Inflammatory macrophage (primary cell): ENCODE measurements around the gene PODXL.
A peak's percentile ranks its signal among the peaks of the same experiment; 100 is the strongest.
"Not testable (repeated sequence)": the region's sequence is repeated elsewhere in the genome, so short reads cannot be mapped to it uniquely, and the experiment has no call there.

Source experiments
- DNase-seq, 2 donors: peaks; one replicate each; pipeline ENCODE4 v3.0.0-alpha.2; 2020 to 2022

PODXL gene

DNA sequence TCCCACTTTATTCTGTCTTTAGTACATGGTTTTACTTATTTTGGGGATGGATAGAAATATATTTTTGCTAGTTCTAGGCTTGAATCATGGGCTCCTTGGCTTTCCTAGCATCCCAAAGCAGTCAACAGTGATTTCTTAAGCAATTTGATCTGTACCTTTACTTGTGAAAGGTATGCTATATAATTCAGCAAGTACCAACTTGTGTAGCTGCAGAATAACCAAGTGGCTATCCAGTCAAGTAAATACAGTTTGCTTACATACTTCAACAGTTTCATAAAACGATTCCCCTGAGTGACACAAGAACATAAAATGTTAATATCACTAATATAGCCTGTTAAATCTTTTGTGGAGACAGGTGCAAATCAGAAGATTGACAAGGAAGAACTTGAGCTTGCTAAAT lies 67.2 kb downstream of the PODXL start:
- DNase-seq, result no peak

DNA sequence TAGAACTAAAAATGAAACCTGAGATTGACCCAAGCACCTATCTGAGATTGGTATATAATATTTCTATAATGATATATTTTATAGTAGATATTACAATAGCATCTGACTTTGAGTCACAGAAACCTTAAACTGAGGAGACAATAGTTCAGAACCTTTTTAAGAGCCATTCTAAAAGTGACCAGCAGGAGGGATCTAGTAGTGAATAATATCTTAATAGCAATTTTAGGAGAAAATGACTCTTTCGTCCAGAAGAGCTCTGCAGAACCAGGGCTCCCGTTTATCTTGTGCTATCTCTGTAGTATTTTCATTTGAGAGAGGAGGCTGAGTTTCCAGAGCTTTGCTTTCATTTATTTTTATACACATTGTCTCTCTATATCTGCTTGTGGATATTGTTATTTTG lies 68.1 kb downstream of the PODXL start:
- no peak for DNase-seq

GRCh38 chr7:131487217-131487616 lies 69.2 kb downstream of the PODXL start:
- no peak for DNase-seq

DNA sequence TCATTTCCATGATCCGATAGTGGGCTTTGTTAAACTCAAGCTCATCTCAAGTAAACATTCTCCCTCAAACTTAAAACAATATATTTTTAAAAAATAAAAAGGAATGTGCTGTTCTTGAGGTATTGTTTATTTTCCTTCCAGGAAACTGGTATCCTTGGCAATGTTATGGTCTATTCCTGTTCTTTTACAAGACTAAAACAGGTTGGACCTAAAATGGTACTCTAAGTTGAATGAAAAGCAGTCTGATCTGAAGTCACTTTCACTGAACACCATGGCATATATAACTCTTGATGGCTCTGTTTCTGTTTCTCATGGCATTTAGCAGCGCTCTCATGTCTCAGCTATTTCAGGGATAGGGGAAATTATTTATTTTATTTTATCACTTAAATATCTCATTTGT lies 70.1 kb downstream of the PODXL start:
- no peak for DNase-seq

GRCh38 chr7:131483586-131483985 lies 72.8 kb downstream of the PODXL start:
- no peak for DNase-seq

- no peak for DNase-seq
Observed at GRCh38 chr7:131482800-131483199, 73.6 kb downstream of the PODXL start.

DNA sequence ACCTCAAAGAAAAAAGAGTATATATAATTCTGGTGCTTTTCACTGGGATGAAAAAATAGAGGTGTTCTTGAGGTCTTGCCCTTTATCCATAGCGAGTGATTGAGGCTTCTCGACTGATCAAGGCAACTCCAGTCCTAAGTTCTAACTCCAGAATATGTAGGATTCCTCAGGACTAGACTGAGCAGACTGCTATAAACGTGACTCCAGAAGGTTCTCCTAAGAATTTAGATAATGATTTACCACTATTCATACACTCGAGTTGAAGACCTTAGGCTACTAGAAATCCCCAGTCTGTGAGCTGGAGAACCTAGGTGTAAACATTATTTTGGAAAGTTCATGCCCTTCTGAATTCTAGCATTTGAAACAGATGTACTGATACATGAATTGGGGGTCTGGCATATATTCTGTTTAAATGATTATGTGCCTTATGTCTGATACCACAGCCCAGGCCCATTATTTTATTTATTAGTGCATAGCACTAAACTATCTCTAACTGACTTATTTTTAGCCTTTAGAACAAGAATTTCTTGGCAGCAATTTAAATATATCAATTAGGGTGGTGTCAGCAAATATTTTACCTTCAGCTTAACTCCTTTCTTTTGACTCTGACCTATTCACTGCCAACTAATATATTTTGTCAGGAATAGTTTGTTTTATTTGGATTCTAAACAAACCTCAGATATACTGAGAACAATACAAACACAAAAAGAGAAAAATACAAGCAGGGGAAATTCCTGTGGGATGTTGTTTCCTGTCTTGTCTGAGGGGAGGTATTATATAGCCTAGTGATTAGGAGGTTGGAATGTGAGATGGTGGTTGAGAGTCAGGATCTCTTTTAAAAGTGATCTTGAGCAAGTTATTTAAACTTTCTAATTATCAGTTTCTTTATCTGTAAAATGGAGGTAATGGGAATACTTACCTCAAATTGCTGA lies 75.8 kb downstream of the PODXL start:
- DNase-seq, result no peak

DNA sequence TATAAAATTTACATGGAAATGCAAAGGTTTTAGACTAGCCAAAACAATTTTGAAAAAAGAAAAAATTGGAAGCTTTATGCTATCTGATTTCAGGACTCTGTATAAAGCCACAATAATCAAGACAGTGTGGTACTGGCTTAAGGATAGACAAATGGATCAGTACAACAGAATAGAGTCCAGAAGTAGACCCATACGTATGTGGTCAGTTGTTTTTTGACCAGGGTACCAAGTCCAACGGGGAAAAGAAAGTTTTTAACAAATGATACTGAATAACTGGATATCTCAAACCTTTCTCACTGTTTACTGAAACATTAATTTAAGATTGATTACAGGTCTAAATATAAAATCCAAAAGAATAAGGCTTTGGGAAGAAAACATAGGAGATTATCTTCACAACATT lies 79.7 kb downstream of the PODXL start:
- no peak for DNase-seq

GRCh38 chr7:131471250-131472004 lies 85.0 kb downstream of the PODXL start:
- peak in 1 of 2 donors; percentile 19 for DNase-seq

- DNase-seq, result no peak
Observed at GRCh38 chr7:131467788-131468187, 88.6 kb downstream of the PODXL start.

GRCh38 chr7:131466735-131467365 lies 89.6 kb downstream of the PODXL start:
- DNase-seq, result no peak

- not testable (repeated sequence) for DNase-seq
Observed at GRCh38 chr7:131462715-131463114, 93.7 kb downstream of the PODXL start.

- DNase-seq, result no peak
Observed at GRCh38 chr7:131462059-131462458, 94.4 kb downstream of the PODXL start.

- no peak for DNase-seq
Observed at GRCh38 chr7:131459256-131459655, 97.2 kb downstream of the PODXL start.

DNA sequence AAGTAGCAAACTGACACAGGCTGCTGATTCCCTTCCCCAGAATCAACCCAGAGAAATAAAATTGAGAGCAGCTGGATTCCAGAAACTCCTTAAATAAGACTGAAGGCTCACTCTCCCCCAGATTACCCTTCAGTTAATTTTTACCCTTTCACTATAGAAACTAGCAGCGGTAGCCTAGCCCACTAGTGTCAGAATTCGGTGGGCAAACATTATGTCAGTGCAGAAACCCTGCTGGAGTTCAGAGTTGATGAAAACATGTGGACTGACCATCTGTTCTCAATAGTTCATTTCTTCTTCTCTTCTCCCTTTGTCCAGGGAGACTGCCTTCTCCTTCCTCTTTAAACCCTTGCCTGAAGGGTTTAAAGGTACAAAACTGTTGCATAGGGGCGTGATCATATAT lies 100.1 kb downstream of the PODXL start:
- no peak for DNase-seq

- no peak for DNase-seq
Observed at GRCh38 chr7:131455546-131455945, 100.9 kb downstream of the PODXL start.

DNA sequence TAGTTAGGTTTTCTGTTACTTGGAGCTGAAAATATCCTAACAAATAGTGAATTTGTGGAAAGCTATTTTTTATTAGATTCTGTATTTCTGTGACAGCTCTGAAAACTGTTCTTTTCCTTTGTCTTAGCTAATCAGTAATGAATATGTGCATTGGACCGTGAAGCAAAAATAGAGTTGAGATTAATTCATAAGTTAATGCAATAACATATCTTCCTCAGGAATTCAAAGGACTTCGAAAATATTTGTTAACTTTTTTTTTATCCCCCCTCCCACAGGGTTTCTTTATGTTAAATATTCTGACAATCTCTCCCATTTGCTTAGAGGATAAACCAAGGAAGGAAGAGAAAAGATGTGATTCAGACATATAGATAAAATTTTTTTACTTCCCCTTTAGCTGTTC lies 101.4 kb downstream of the PODXL start:
- no peak for DNase-seq

GRCh38 chr7:131454498-131454897 lies 101.9 kb downstream of the PODXL start:
- no peak for DNase-seq
